Liver (tissue), 9 donors: ENCODE measurements around the gene IKZF1. TPM values are rescaled to one million over a fixed set of nuclear protein-coding genes. Genes with fewer than 3 reads are reported as not detected.

Source experiments
- DNase-seq: peaks from one replicate; pipeline ENCODE4 v3.0.0-alpha.2; 2017; ENCODE audit warnings: low spot score
- H3K27ac ChIP-seq, 2 donors: one replicate each; pipeline ENCODE4 v1.7.0; 2013; ENCODE audit warnings: inconsistent platforms in 2 of 2, low read length in 2 of 2, control low read depth in 1 of 2, low read depth in 1 of 2, mild to moderate bottlenecking in 1 of 2
- H3K27me3 ChIP-seq, 4 donors: one replicate each; pipeline versions ENCODE4 v1.6.1 to v1.7.0; 2013; ENCODE audit warnings: low read length in 3 of 4, inconsistent platforms in 1 of 4, mild to moderate bottlenecking in 1 of 4, moderate library complexity in 1 of 4; ENCODE audit not compliant: control insufficient read depth in 4 of 4, insufficient read depth in 4 of 4
- H3K36me3 ChIP-seq, 4 donors: one replicate each; pipeline versions ENCODE4 v1.6.1 to v1.7.0; 2013; ENCODE audit warnings: low read length in 3 of 4, mild to moderate bottlenecking in 3 of 4, low read depth in 1 of 4, moderate library complexity in 1 of 4; ENCODE audit not compliant: control insufficient read depth in 4 of 4, insufficient read depth in 3 of 4
- H3K4me1 ChIP-seq, 4 donors: one replicate each; pipeline versions ENCODE4 v1.6.1 to v1.7.0; 2013; ENCODE audit warnings: low read length in 3 of 4, mild to moderate bottlenecking in 3 of 4, moderate library complexity in 1 of 4; ENCODE audit not compliant: control insufficient read depth in 4 of 4, insufficient read depth in 4 of 4
- H3K4me3 ChIP-seq, 3 donors: one replicate each; pipeline versions ENCODE4 v1.6.1 to v1.7.0; 2013; ENCODE audit warnings: low read length in 3 of 3, control low read depth in 1 of 3, low read depth in 1 of 3, mild to moderate bottlenecking in 1 of 3
- H3K9ac ChIP-seq, 2 donors: one replicate each; pipeline ENCODE4 v1.7.0; 2013; ENCODE audit warnings: low read length in 2 of 2, mild to moderate bottlenecking in 2 of 2, moderate library complexity in 2 of 2, control low read depth in 1 of 2, low read depth in 1 of 2
- H3K9me3 ChIP-seq, 4 donors: one replicate each; pipeline versions ENCODE4 v1.6.1 to v1.7.0; 2013; ENCODE audit warnings: low read length in 3 of 4; ENCODE audit not compliant: control insufficient read depth in 4 of 4
- EGR1 ChIP-seq, 2 donors: IDR thresholded peaks; 2 replicates each; pipeline ENCODE4 v1.6.1; 2016 to 2018; ENCODE audit warnings: antibody characterized with exemption in 2 of 2, low read depth in 2 of 2
- FOXA1 ChIP-seq: IDR thresholded peaks from 2 replicates; pipeline ENCODE4 v1.6.1; 2016; ENCODE audit warnings: antibody characterized with exemption
- FOXA2 ChIP-seq: IDR thresholded peaks from 2 replicates; pipeline ENCODE4 v1.6.1; 2016; ENCODE audit warnings: antibody characterized with exemption
- GABPA ChIP-seq, 2 donors: IDR thresholded peaks in 1 of 2; conservative IDR thresholded peaks in 1 of 2; 2 replicates each; pipeline ENCODE4 v1.6.1; 2016; ENCODE audit warnings: antibody characterized with exemption in 2 of 2, mild to moderate bottlenecking in 1 of 2, moderate library complexity in 1 of 2
- HNF4G ChIP-seq: IDR thresholded peaks from 2 replicates; pipeline ENCODE4 v1.6.1; 2016; ENCODE audit warnings: antibody characterized with exemption
- JUND ChIP-seq, 2 donors: IDR thresholded peaks; 2 replicates each; pipeline ENCODE4 v1.6.1; 2016; ENCODE audit warnings: antibody characterized with exemption in 2 of 2
- NR2F2 ChIP-seq: IDR thresholded peaks from 2 replicates; pipeline ENCODE4 v1.6.1; 2016; ENCODE audit warnings: antibody characterized with exemption
- RAD21 ChIP-seq, 2 donors: IDR thresholded peaks; 2 replicates each; pipeline ENCODE4 v1.6.1; 2016; ENCODE audit warnings: antibody characterized with exemption in 2 of 2, mild to moderate bottlenecking in 2 of 2
- RXRA ChIP-seq, 2 donors: IDR thresholded peaks; 2 replicates each; pipeline ENCODE4 v1.6.1; 2017 to 2018; ENCODE audit warnings: antibody characterized with exemption in 2 of 2, mild to moderate bottlenecking in 1 of 2
- SP1 ChIP-seq: IDR thresholded peaks from 2 replicates; pipeline ENCODE4 v1.6.1; 2018; ENCODE audit warnings: antibody characterized with exemption, mild to moderate bottlenecking
- TAF1 ChIP-seq: conservative IDR thresholded peaks from 2 replicates; pipeline ENCODE4 v1.6.1; 2016; ENCODE audit warnings: antibody characterized with exemption, mild to moderate bottlenecking
- YY1 ChIP-seq: IDR thresholded peaks from 2 replicates; pipeline ENCODE4 v1.6.1; 2016; ENCODE audit warnings: antibody characterized with exemption, mild to moderate bottlenecking
- WGBS: extraction: QIAGEN DNeasy Blood & Tissue Kit; methylation state at CpG from one replicate; pipeline ENCODE4 v1.1.7; 2013; 5-methylcytosine and 5-hydroxymethylcytosine counted together
- polyA plus RNA-seq, 2 donors: library from polyadenylated mRNA; stranded (reverse) in 1 of 2; unstranded in 1 of 2; fragments of 200-250 nt in 1 of 2; fragments of >200 nt in 1 of 2; fragmentation: Nextera tagmentation in 1 of 2; extraction: Ambion mirVana in 1 of 2; gene quantifications; one replicate each; pipeline versions ENCODE4 v1.2.1 to v1.2.3, GENCODE V29; 2013 to 2015
- total RNA-seq, 2 donors: library from RNA; depleted of rRNA; stranded (reverse); fragments of >200 nt; gene quantifications; one replicate each; pipeline ENCODE4 v1.2.3, GENCODE V29; 2014
- TF ChIP-seq, protein P1 (sequence below): fragments of 150-350 bp; IDR thresholded peaks from 2 replicates; pipeline ENCODE4 v1.5.1; 2017; ENCODE audit warnings: improper control_type of control experiment, low read depth, low read length; ENCODE audit not compliant: missing input control
- TF ChIP-seq, protein P2 (sequence below): IDR thresholded peaks from 2 replicates; pipeline ENCODE4 v1.6.1; 2016; ENCODE audit warnings: antibody characterized with exemption
- TF ChIP-seq, protein P3 (sequence below): IDR thresholded peaks from 2 replicates; pipeline ENCODE4 v1.6.1; 2016; ENCODE audit warnings: antibody characterized with exemption
- TF ChIP-seq, protein P4 (sequence below): IDR thresholded peaks from 2 replicates; pipeline ENCODE4 v1.6.1; 2016; ENCODE audit warnings: antibody characterized with exemption, mild to moderate bottlenecking
- donor health status: healthy.
- donor health status: healthy.
- donor health status: healthy.
- donor health status: healthy.
- donor health status: healthy.

IKZF1 gene
- total and polyA plus RNA-seq, 4 donors, result 1.6 to 43.5 (median 6.2) TPM

DNA sequence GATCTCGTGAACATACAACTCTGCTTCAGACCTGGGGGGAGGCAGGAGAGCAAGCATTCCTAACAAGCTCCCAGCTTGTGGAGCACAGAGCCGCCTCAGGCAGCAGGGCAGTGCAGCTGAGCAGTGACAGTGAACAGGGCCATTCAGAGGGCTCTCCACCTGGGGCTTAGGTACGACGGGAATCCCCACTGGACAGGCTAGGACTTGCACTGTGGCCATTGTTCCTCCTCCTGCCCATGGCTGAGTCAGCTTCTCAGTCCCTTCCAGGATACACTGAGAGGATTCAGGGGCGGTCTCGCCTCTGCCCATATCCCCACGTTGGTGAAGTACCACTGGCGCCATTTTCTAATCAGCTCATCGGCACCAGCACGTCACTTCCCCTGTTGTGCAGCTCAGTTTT is 74.6 kb downstream of the IKZF1 start (continued):
- TF ChIP-seq, protein P1, sequence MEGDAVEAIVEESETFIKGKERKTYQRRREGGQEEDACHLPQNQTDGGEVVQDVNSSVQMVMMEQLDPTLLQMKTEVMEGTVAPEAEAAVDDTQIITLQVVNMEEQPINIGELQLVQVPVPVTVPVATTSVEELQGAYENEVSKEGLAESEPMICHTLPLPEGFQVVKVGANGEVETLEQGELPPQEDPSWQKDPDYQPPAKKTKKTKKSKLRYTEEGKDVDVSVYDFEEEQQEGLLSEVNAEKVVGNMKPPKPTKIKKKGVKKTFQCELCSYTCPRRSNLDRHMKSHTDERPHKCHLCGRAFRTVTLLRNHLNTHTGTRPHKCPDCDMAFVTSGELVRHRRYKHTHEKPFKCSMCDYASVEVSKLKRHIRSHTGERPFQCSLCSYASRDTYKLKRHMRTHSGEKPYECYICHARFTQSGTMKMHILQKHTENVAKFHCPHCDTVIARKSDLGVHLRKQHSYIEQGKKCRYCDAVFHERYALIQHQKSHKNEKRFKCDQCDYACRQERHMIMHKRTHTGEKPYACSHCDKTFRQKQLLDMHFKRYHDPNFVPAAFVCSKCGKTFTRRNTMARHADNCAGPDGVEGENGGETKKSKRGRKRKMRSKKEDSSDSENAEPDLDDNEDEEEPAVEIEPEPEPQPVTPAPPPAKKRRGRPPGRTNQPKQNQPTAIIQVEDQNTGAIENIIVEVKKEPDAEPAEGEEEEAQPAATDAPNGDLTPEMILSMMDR, result no peak
- TF ChIP-seq, protein P2, sequence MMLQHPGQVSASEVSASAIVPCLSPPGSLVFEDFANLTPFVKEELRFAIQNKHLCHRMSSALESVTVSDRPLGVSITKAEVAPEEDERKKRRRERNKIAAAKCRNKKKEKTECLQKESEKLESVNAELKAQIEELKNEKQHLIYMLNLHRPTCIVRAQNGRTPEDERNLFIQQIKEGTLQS, result no peak
- no peak for TF ChIP-seq YY1
- no peak for TF ChIP-seq RAD21 (IDR thresholded peaks at IDR 0.05)
- TF ChIP-seq EGR1 (IDR thresholded peaks at IDR 0.05; ENCODE audit: low read depth in 2 of 2), result no peak
- TF ChIP-seq FOXA2, result no peak
- TF ChIP-seq FOXA1, result no peak

DNA sequence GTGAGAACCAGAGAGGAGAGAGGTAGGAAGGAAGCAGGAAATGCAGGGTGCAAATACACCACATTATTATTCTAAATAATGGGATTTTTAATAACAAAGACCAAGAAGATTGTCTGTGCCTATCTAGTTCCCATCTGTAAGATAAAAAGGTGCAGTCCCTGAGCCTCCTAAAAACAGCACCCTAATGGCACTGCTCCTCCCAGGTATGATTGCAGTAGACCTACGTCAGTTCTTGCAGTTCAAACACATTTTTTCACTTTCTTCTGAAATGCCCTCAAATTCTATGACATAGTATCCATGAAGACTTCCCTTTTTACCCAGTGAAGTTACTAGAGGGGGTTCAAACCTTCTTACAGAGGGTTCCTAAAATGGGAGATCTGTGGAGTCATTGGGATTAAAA is 75.0 kb downstream of the IKZF1 start:
- Histone ChIP-seq H3K27ac (no peak overlapping the region), H3K36me3 (no peaks in the 10 kb centered on the region), H3K4me1 (no peaks in the 10 kb centered on the region), H3K9ac (no peak overlapping the region), H3K9me3 (no peaks in the 10 kb centered on the region), H3K27me3 (no peaks in the 10 kb centered on the region), H3K4me3 (no peak overlapping the region)
- no peak for DNase-seq
- 66% methylated on average over 1 of the region's 1 CpG for WGBS
- TF ChIP-seq NR2F2, result no peak
- TF ChIP-seq, protein P2, result no peak
- TF ChIP-seq JUND (IDR thresholded peaks at IDR 0.05), result no peak

DNA sequence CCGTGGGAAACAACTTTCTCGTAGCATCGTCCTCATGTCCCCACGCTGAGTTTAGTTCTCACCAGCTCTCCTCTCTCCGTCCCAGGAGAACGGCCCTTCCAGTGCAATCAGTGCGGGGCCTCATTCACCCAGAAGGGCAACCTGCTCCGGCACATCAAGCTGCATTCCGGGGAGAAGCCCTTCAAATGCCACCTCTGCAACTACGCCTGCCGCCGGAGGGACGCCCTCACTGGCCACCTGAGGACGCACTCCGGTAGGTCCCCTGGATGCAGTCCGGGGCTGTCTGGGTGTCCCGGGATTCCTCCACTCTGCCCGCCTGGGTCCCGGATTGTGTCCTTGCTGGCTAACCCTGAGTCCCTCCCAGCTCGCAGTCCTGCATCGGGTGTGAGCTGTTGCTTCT is 77.9 kb downstream of the IKZF1 start:
- Histone ChIP-seq H3K4me3 (no peak overlapping the region), H3K9ac (no peak overlapping the region), H3K9me3 (no peaks in the 10 kb centered on the region), H3K36me3 (peaks cover 0 to 2% (median 0%) of the 10 kb centered on the region in 4 donors), H3K27ac (no peak overlapping the region), H3K4me1 (no peaks in the 10 kb centered on the region), H3K27me3 (no peaks in the 10 kb centered on the region)
- no peak for DNase-seq
- TF ChIP-seq FOXA2 (no peak), GABPA (IDR thresholded peaks at IDR 0.05 in 1 of 2, conservative IDR thresholded peaks at IDR 0.05 in 1 of 2) (no peak), YY1 (no peak), RAD21 (IDR thresholded peaks at IDR 0.05) (no peak), SP1 (no peak), HNF4G (no peak), RXRA (IDR thresholded peaks at IDR 0.05) (no peak), NR2F2 (no peak), TAF1 (no peak), EGR1 (IDR thresholded peaks at IDR 0.05; ENCODE audit: low read depth in 2 of 2) (no peak)
- TF ChIP-seq, protein P2, result no peak
- TF ChIP-seq, protein P3, sequence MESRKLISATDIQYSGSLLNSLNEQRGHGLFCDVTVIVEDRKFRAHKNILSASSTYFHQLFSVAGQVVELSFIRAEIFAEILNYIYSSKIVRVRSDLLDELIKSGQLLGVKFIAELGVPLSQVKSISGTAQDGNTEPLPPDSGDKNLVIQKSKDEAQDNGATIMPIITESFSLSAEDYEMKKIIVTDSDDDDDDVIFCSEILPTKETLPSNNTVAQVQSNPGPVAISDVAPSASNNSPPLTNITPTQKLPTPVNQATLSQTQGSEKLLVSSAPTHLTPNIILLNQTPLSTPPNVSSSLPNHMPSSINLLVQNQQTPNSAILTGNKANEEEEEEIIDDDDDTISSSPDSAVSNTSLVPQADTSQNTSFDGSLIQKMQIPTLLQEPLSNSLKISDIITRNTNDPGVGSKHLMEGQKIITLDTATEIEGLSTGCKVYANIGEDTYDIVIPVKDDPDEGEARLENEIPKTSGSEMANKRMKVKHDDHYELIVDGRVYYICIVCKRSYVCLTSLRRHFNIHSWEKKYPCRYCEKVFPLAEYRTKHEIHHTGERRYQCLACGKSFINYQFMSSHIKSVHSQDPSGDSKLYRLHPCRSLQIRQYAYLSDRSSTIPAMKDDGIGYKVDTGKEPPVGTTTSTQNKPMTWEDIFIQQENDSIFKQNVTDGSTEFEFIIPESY, result no peak
- TF ChIP-seq, protein P4, sequence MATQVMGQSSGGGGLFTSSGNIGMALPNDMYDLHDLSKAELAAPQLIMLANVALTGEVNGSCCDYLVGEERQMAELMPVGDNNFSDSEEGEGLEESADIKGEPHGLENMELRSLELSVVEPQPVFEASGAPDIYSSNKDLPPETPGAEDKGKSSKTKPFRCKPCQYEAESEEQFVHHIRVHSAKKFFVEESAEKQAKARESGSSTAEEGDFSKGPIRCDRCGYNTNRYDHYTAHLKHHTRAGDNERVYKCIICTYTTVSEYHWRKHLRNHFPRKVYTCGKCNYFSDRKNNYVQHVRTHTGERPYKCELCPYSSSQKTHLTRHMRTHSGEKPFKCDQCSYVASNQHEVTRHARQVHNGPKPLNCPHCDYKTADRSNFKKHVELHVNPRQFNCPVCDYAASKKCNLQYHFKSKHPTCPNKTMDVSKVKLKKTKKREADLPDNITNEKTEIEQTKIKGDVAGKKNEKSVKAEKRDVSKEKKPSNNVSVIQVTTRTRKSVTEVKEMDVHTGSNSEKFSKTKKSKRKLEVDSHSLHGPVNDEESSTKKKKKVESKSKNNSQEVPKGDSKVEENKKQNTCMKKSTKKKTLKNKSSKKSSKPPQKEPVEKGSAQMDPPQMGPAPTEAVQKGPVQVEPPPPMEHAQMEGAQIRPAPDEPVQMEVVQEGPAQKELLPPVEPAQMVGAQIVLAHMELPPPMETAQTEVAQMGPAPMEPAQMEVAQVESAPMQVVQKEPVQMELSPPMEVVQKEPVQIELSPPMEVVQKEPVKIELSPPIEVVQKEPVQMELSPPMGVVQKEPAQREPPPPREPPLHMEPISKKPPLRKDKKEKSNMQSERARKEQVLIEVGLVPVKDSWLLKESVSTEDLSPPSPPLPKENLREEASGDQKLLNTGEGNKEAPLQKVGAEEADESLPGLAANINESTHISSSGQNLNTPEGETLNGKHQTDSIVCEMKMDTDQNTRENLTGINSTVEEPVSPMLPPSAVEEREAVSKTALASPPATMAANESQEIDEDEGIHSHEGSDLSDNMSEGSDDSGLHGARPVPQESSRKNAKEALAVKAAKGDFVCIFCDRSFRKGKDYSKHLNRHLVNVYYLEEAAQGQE, result no peak
- WGBS, result 78% methylated on average over 21 of the region's 21 CpGs
